Sciatic nerve (tissue), 2 donors: Measurements from ENCODE around the gene MSI2. TPM values are rescaled to one million over a fixed set of nuclear protein-coding genes. Genes with fewer than 3 reads are reported as not detected.

Source experiments
- ATAC-seq: fragments of 200-7000 bp; cut with Tn5 transposase; one replicate; pipeline ENCODE4 v1.9.1; 2020; ENCODE audit warnings: mild to moderate bottlenecking, moderate library complexity
- DNase-seq: peaks from one replicate; pipeline ENCODE4 v3.0.0-alpha.2; 2020; ENCODE audit warnings: low spot score
- intact Hi-C: fragments of 100-400 bp; cut with DNase I; formaldehyde crosslinking; loops from one replicate; pipeline ENCODE4 v1.14.2; 2022
- total RNA-seq: library from RNA; stranded (reverse); fragmentation: NEBNext Ultra II Directional; extraction: Animal tissue kit (Norgen Biotek cat#: 25700); gene quantifications from one replicate; pipeline ENCODE4 v1.2.1, GENCODE V29; 2021
- donor health status: DM: no; HTN: no; CAD: no.
- donor health status: DM: no; HTN: no; CAD: no.

The MSI2 gene
- total RNA-seq, 1 donor from 2014 or later = 25.2 TPM

GRCh38 chr17:57629886-57630285, 373.6 kb downstream of the MSI2 start:
- intact Hi-C loops = no loop called here
- no peak for DNase-seq
- no peak for ATAC-seq

- ATAC-seq (no peak), DNase-seq (no peak)
- intact Hi-C loops = no loop called here
These were observed 374.4 kb downstream of the MSI2 start for GRCh38 chr17:57630736-57631135.

GRCh38 chr17:57631871-57632270, 375.5 kb downstream of the MSI2 start:
- DNase-seq (no peak), ATAC-seq (no peak)
- intact Hi-C loops = no loop called here

- no peak for DNase-seq
- no peak for ATAC-seq
These were observed 376.0 kb downstream of the MSI2 start for GRCh38 chr17:57632294-57632693.

GRCh38 chr17:57633236-57633635, 376.9 kb downstream of the MSI2 start:
- ATAC-seq (no peak), DNase-seq (no peak)
- intact Hi-C loops = no loop called here

More at GRCh38 chr17:57632294-57632693, 376.0 kb downstream of the MSI2 start:
- intact Hi-C loops = no loop called here

- DNase-seq (no peak), ATAC-seq (no peak)
- intact Hi-C loops = no loop called here
These were observed 378.6 kb downstream of the MSI2 start for GRCh38 chr17:57634713-57635465.

GRCh38 chr17:57636274-57636673, 380.0 kb downstream of the MSI2 start:
- intact Hi-C loops = no loop called here
- ATAC-seq = no peak
- no peak for DNase-seq

- no peak for DNase-seq
- intact Hi-C loops = no loop called here
- no peak for ATAC-seq
These were observed 380.8 kb downstream of the MSI2 start for GRCh38 chr17:57636985-57637665.

GRCh38 chr17:57637666-57638010, 381.3 kb downstream of the MSI2 start:
- ATAC-seq (no peak), DNase-seq (no peak)
- intact Hi-C loops = no loop called here

GRCh38 chr17:57638284-57638683, 382.0 kb downstream of the MSI2 start:
- intact Hi-C loops = no loop called here
- ATAC-seq (no peak), DNase-seq (no peak)

- no peak for ATAC-seq
- no peak for DNase-seq
- intact Hi-C loops = no loop called here
These were observed 383.1 kb downstream of the MSI2 start for GRCh38 chr17:57639381-57639780.

- ATAC-seq = no peak
- no peak for DNase-seq
- intact Hi-C loops = no loop called here
These were observed 383.8 kb downstream of the MSI2 start for GRCh38 chr17:57640079-57640478.

GRCh38 chr17:57641761-57642160, 385.4 kb downstream of the MSI2 start:
- no peak for ATAC-seq
- DNase-seq = no peak
- intact Hi-C loops = no loop called here

GRCh38 chr17:57643062-57643461, 386.7 kb downstream of the MSI2 start:
- intact Hi-C loops = no loop called here
- DNase-seq (no peak), ATAC-seq (no peak)

- ATAC-seq (no peak), DNase-seq (no peak)
- intact Hi-C loops = no loop called here
These were observed 388.0 kb downstream of the MSI2 start for GRCh38 chr17:57644326-57644725.

- DNase-seq (no peak), ATAC-seq (no peak)
- intact Hi-C loops = no loop called here
These were observed 389.8 kb downstream of the MSI2 start for GRCh38 chr17:57645950-57646665.

GRCh38 chr17:57648720-57649119, 392.4 kb downstream of the MSI2 start:
- no peak for ATAC-seq
- intact Hi-C loops = no loop called here
- no peak for DNase-seq

- intact Hi-C loops = no loop called here
- DNase-seq (no peak), ATAC-seq (no peak)
These were observed 392.9 kb downstream of the MSI2 start for GRCh38 chr17:57649191-57649590.

- ATAC-seq = no peak
- no peak for DNase-seq
- intact Hi-C loops = no loop called here
These were observed 393.6 kb downstream of the MSI2 start for GRCh38 chr17:57649731-57650484.

- ATAC-seq (no peak), DNase-seq (no peak)
- intact Hi-C loops = no loop called here
These were observed 394.2 kb downstream of the MSI2 start for GRCh38 chr17:57650548-57650947.
